GM10248 (cell line): Measurements from ENCODE around the gene PROM1.

Experiments used
- CTCF ChIA-PET: fragments of 300-600 bp; sonication (Branson Sonifier 250); formaldehyde crosslinking; extraction: SDS; loops from one replicate; lab custom pipeline; 2021; ENCODE audit warnings: antibody characterized with exemption; lab: Yijun Ruan, JAX
- POLR2A ChIA-PET: fragments of 350-650 bp; sonication (Branson Sonifier 250); formaldehyde crosslinking; extraction: SDS; loops from one replicate; lab custom pipeline; 2020; ENCODE audit warnings: antibody characterized with exemption; lab: Yijun Ruan, JAX
- DNase-seq: peaks from one replicate; pipeline ENCODE4 v3.0.0; 2012; ENCODE audit errors: extremely low spot score
- TF ChIP-seq, protein P1 (sequence below): IDR thresholded peaks from 2 replicates; pipeline ENCODE4 v1.5.1; 2012; ENCODE audit warnings: mild to moderate bottlenecking, low read depth; ENCODE audit errors: extremely low read depth, missing control alignments, control extremely low read depth

PROM1 gene

DNA sequence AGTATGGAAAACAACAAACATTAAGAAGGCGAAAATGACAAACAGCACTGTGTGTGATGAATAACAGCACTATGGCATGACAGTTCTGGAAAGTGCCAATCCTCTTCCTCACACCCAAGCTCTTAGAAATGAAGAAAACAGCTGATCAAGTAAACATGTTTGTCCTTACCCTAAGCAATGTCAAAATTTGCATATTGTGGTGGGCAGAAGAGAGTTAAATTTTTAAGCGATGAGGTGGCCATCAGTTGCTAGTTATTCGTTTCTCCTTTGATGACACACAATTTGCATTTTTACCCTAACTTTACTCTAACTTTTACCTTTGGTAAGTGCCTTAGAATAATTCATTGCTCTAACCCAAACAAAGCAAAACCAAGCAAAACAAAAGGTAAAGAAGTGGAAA, 8.8 kb downstream of the PROM1 start:
- POLR2A ChIA-PET = no interaction called here
- no peak for DNase-seq

GRCh38 chr4:16072168-16072567, 11.7 kb downstream of the PROM1 start:
- DNase-seq = no peak
- TF ChIP-seq, protein P1, sequence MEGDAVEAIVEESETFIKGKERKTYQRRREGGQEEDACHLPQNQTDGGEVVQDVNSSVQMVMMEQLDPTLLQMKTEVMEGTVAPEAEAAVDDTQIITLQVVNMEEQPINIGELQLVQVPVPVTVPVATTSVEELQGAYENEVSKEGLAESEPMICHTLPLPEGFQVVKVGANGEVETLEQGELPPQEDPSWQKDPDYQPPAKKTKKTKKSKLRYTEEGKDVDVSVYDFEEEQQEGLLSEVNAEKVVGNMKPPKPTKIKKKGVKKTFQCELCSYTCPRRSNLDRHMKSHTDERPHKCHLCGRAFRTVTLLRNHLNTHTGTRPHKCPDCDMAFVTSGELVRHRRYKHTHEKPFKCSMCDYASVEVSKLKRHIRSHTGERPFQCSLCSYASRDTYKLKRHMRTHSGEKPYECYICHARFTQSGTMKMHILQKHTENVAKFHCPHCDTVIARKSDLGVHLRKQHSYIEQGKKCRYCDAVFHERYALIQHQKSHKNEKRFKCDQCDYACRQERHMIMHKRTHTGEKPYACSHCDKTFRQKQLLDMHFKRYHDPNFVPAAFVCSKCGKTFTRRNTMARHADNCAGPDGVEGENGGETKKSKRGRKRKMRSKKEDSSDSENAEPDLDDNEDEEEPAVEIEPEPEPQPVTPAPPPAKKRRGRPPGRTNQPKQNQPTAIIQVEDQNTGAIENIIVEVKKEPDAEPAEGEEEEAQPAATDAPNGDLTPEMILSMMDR = no peak
- ChIA-PET CTCF (no interaction called here), POLR2A (no interaction called here)

More for the DNA sequence above, 8.8 kb downstream of the PROM1 start:
- CTCF ChIA-PET = no interaction called here
- TF ChIP-seq, protein P1 = no peak

- TF ChIP-seq, protein P1 = no peak
- ChIA-PET POLR2A (no interaction called here), CTCF (interaction anchor here (1.0 to 1.4 kb wide), 3 partner anchors 9 to 839 kb away, joined by 3 to 7 read pairs (median 3); no protein-coding TSS in a partner anchor)
- no peak for DNase-seq
These were observed 13.6 kb downstream of the PROM1 start for GRCh38 chr4:16070203-16070602.

DNA sequence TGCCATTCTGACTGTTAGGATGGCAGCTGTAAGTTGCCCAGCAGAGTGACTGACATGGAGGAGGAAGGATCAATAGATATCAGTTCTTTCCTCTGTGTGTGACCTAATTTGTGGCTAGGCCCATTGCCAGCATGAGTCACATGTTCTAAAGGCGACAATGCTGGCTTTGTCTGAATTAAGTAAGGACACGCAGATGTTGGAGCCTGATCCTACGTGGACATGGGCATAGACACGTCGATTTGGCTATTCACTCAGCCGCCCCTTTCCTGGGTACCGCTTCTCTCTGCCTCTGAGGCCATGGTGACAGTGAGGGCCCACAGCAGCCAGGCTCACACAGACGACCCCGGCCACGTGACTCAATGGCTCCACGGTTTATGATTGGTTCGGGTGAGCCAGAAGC, 16.3 kb downstream of the PROM1 start:
- CTCF ChIA-PET = interaction anchor here (1.0 kb wide), 1 partner anchor 9 kb away, joined by 3 read pairs; no protein-coding TSS in a partner anchor
- DNase-seq = no peak
- TF ChIP-seq, protein P1 = no peak
- POLR2A ChIA-PET = no interaction called here

DNA sequence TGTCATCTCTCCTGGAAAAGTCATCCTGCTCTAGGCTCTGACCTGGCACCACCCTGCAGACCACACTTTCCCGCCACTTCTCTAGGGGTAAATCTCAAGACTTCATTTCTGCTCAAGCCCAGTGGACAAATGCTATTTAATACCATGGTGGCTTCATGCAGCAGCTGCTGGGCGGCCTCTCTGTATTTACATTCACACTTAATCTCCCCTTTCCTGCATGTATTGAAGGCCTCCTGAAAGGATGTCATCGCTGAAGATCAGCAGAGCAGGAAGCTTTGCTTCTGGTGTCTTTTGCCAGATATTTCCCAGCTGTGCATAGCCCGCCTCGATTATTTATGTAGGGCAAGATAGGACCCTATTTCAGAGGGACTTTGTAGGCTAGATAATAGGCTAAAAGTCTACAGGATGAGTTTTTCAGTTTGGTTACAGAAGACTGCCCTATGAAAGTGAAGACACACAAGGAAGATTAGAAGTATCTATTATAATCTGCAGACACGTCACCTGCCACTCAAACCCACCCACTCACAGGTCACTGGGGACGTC, 17.2 kb downstream of the PROM1 start:
- TF ChIP-seq, protein P1 = no peak
- CTCF ChIA-PET = interaction anchor here (1.3 kb wide), 1 partner anchor 9 kb away, joined by 3 read pairs; no protein-coding TSS in a partner anchor
- POLR2A ChIA-PET = no interaction called here
- DNase-seq = no peak

DNA sequence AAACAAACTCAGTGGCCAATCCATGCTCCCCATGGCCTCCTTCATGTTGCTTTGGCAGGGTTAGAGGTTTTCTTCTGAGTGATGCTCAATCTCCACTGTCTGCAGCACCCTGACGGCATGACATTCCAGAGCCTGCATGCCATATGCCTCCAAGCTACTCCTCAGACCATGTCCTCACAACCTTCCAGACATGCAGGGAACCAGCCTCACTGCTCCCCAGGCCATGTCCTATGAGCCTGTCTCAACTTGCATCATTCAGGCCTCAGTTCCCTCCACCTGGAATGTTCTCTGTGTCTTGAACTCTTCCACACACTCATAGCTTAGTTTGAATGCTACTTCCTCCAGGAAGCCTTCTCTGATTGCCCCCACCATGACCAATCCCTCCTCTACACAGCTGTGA, 18.8 kb downstream of the PROM1 start:
- DNase-seq = no peak
- TF ChIP-seq, protein P1 = no peak
- ChIA-PET POLR2A (no interaction called here), CTCF (interaction anchor here (0.7 kb wide), 1 partner anchor 16 kb away, joined by 3 read pairs; no protein-coding TSS in a partner anchor)

- ChIA-PET CTCF (no interaction called here), POLR2A (no interaction called here)
- DNase-seq = no peak
- TF ChIP-seq, protein P1 = no peak
These were observed 21.2 kb downstream of the PROM1 start for GRCh38 chr4:16062601-16063000.
